GM12891 (cell line): ENCODE results near the gene SLC12A6.

Experiments used
- DNase-seq: peaks from one replicate; pipeline ENCODE4 v3.0.0; 2011; ENCODE audit warnings: low spot score; ENCODE audit not compliant: insufficient read length
- FAIRE-seq: peaks from 2 replicates; lab custom pipeline; 2011; peaks lifted over from hg19 to GRCh38; lab: Jason Lieb, UNC
- PAX5 ChIP-seq: IDR thresholded peaks from 2 replicates; pipeline ENCODE4 v1.6.1; 2011; ENCODE audit warnings: low read length, moderate library complexity, mild to moderate bottlenecking; ENCODE audit not compliant: insufficient read depth, severe bottlenecking
- POLR2A ChIP-seq: IDR thresholded peaks from 2 replicates; pipeline ENCODE4 v1.6.1; 2011; ENCODE audit warnings: low read depth, low read length, control low read depth
- POLR2AphosphoS5 ChIP-seq: IDR thresholded peaks from 2 replicates; pipeline ENCODE4 v1.6.1; 2011; ENCODE audit warnings: low read depth, low read length, control low read depth
- POU2F2 ChIP-seq: IDR thresholded peaks from 2 replicates; pipeline ENCODE4 v1.6.1; 2011; ENCODE audit warnings: low read depth, mild to moderate bottlenecking, control low read depth, low read length, moderate library complexity
- SPI1 ChIP-seq: IDR thresholded peaks from 2 replicates; pipeline ENCODE4 v1.6.1; 2011; ENCODE audit warnings: low read depth, low read length, control low read depth
- TAF1 ChIP-seq: IDR thresholded peaks from 2 replicates; pipeline ENCODE4 v1.6.1; 2011; ENCODE audit warnings: low read depth, low read length, control low read depth

The SLC12A6 gene

GRCh38 chr15:34266751-34267150 is 70.8 kb downstream of the SLC12A6 start:
- DNase-seq (no peak), FAIRE-seq (no peak)
- TF ChIP-seq POLR2A (no peak), TAF1 (no peak), POU2F2 (no peak), POLR2AphosphoS5 (no peak), PAX5 (no peak), SPI1 (no peak)

GRCh38 chr15:34264076-34264475 is 73.5 kb downstream of the SLC12A6 start:
- no peak for FAIRE-seq
- DNase-seq: no peak
- TF ChIP-seq POLR2A (no peak), POLR2AphosphoS5 (no peak), PAX5 (no peak), TAF1 (no peak), SPI1 (no peak)

DNA sequence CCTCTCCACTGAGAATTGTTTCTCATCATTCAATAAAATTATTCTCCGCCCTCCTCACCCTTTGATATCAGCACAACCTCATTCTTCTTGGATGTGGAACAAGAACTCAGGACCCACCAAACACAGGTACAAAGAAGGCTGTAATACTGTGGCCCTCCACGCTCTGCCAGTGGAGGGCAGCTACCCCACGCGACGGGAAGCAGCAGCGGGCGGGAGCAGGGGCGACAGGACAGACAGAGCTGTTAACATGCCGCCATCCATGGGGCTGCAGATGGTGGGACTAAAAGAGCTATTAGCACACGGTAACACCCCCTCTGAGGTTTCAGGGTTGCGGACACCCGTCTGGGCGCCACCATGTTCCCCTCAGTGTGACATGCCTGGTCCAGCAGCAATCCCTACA is 75.2 kb downstream of the SLC12A6 start:
- no peak for FAIRE-seq
- peak; percentile 38; the same call in 1 of the 2 replicates for TF ChIP-seq POLR2AphosphoS5
- TF ChIP-seq POLR2A: no peak

DNA sequence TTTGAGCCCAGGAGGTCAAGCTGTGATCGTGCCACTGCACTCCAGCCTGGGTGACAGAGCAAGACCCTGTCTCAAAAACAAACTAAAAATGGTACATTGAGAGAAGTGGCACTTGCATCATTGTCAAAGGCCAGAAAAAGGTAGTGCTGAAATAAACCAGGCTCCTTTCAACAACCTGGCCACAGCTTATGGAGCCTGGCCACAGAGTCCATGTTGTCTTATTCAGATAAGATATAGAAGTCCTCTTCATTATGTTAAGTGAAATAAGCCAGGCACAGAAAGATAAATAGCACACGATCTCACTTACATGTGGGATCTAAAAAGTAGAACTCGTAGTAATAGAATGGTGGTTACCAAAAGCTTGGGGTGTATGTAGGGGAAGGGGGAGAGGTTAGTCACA is 78.0 kb downstream of the SLC12A6 start:
- TF ChIP-seq POU2F2: no peak
- TF ChIP-seq PAX5: no peak
- no peak for TF ChIP-seq SPI1
- no peak for TF ChIP-seq POLR2A
- no peak for TF ChIP-seq TAF1
- no peak for TF ChIP-seq POLR2AphosphoS5
- FAIRE-seq (no peak), DNase-seq (no peak)

More for the DNA sequence above, 75.2 kb downstream of the SLC12A6 start:
- DNase-seq: no peak

- TF ChIP-seq PAX5 (no peak), TAF1 (no peak), POLR2A (no peak), SPI1 (no peak), POLR2AphosphoS5 (no peak), POU2F2 (no peak)
- no peak for FAIRE-seq
- DNase-seq: no peak
These were observed 79.4 kb downstream of the SLC12A6 start for GRCh38 chr15:34258151-34258550.

GRCh38 chr15:34252545-34252944 is 85.0 kb downstream of the SLC12A6 start:
- DNase-seq (no peak), FAIRE-seq (no peak)
- TF ChIP-seq POLR2AphosphoS5: no peak
- TF ChIP-seq SPI1: no peak
- TF ChIP-seq PAX5: no peak
- TF ChIP-seq TAF1: no peak
- no peak for TF ChIP-seq POLR2A
- no peak for TF ChIP-seq POU2F2

- no peak for FAIRE-seq
- DNase-seq: no peak
- no peak for TF ChIP-seq PAX5
- TF ChIP-seq TAF1: no peak
- no peak for TF ChIP-seq POLR2A
- TF ChIP-seq POLR2AphosphoS5: no peak
- no peak for TF ChIP-seq POU2F2
- TF ChIP-seq SPI1: no peak
These were observed 89.4 kb downstream of the SLC12A6 start for GRCh38 chr15:34248190-34248589.

DNA sequence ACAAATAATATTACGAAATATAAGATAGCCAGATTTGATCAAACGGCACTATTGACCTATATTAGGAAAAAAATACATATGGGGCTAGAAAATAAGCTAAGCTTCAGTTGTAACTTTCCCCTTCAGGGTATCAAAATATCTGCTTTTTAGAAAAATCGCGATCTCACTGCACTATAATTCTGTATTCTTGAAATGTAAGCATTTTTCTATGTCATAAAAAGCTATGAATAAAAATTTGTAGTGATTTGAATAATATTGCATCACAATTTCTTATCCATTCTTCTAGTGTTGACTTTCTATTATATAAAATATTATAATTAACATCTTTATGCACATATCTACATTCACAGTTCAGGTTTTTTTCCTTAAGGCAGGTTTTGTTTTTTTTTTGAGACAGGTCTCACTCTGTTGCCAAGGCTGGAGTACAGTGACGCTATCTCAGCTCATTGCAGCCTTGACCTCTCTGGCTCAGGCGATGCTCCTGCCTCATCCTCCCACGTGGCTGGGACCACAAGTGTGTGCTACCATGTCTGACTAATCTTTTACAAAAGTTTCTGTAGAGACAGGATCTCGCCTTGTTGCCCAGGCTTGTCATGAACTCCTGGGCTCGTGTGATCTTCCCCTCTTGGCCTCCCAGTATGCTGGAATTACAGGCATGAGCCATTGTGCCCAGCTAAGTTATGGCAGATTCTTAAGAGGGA is 91.2 kb downstream of the SLC12A6 start:
- DNase-seq (no peak), FAIRE-seq (no peak)
- TF ChIP-seq POLR2A: no peak
- TF ChIP-seq POLR2AphosphoS5: no peak
- TF ChIP-seq POU2F2: no peak
- TF ChIP-seq SPI1: no peak
- no peak for TF ChIP-seq TAF1
- TF ChIP-seq PAX5: no peak

DNA sequence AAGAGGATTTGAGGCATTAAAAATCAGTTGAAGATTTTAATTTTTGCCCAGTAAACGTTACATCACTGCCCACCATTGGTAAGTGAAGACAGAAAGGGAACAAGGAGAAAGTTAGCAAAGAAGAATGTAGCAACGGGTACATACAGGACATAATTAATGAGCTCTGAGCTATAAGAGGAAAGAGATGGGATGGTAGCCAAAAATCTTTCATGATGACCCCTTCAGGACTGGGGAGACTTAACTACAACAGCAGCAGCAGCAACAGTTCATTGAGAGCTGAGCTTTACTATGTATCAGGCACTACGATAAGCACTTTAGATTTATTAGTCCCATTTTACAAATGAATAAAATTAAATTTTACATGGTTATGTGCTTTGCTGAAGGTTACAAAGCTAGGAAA is 94.4 kb downstream of the SLC12A6 start:
- no peak for TF ChIP-seq SPI1
- no peak for TF ChIP-seq TAF1
- TF ChIP-seq POU2F2: no peak
- TF ChIP-seq PAX5: no peak
- no peak for TF ChIP-seq POLR2AphosphoS5
- no peak for TF ChIP-seq POLR2A
- no peak for FAIRE-seq

DNA sequence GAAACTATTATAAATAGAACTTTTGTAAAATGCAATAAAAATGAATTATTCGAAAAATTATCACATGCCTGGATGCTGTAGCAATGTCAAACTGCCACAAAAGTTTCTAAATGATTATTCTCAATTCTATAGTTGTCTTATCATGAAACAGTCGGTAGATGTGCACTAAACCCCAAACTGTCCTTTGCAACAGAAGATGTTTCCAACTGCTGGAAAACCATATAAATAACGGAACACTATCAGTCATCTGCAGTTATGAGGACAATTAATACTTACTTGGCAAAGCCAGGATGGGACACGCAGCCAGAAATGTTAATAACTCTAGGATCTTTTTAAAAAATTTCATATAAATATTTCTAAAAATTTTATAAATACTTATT is 95.3 kb downstream of the SLC12A6 start:
- TF ChIP-seq POU2F2 (no peak), SPI1 (no peak), POLR2A (no peak), POLR2AphosphoS5 (no peak), TAF1 (no peak), PAX5 (no peak)

More for the DNA sequence above, 94.4 kb downstream of the SLC12A6 start:
- DNase-seq: no peak

More for the DNA sequence above, 95.3 kb downstream of the SLC12A6 start:
- no peak for DNase-seq
- no peak for FAIRE-seq
